ENCODE data around the gene ZDHHC1.

The ZDHHC1 gene

GRCh38 chr16:67456391-67457081 lies 40.3 kb upstream of the ZDHHC1 start:
- TF ChIP-seq, protein P1, sequence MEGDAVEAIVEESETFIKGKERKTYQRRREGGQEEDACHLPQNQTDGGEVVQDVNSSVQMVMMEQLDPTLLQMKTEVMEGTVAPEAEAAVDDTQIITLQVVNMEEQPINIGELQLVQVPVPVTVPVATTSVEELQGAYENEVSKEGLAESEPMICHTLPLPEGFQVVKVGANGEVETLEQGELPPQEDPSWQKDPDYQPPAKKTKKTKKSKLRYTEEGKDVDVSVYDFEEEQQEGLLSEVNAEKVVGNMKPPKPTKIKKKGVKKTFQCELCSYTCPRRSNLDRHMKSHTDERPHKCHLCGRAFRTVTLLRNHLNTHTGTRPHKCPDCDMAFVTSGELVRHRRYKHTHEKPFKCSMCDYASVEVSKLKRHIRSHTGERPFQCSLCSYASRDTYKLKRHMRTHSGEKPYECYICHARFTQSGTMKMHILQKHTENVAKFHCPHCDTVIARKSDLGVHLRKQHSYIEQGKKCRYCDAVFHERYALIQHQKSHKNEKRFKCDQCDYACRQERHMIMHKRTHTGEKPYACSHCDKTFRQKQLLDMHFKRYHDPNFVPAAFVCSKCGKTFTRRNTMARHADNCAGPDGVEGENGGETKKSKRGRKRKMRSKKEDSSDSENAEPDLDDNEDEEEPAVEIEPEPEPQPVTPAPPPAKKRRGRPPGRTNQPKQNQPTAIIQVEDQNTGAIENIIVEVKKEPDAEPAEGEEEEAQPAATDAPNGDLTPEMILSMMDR (IDR thresholded peaks at IDR 0.05; ENCODE audit: control insufficient read depth, insufficient read depth, low read depth, low read length, missing control alignments): peak; percentile 66
- H3K4me3 ChIP-seq (ENCODE audit: control insufficient read depth, low read depth, low read length): no peak overlapping the region
- peak; percentile 17 for DNase-seq (ENCODE audit: low read depth)

- TF ChIP-seq, protein P1 (IDR thresholded peaks at IDR 0.05; ENCODE audit: control insufficient read depth, insufficient read depth, low read depth, low read length, missing control alignments): no peak
- no peak overlapping the region for H3K4me3 ChIP-seq (ENCODE audit: control insufficient read depth, low read depth, low read length)
- DNase-seq (ENCODE audit: low read depth): no peak
Measured at GRCh38 chr16:67454852-67455251, 38.6 kb upstream of the ZDHHC1 start.

DNA sequence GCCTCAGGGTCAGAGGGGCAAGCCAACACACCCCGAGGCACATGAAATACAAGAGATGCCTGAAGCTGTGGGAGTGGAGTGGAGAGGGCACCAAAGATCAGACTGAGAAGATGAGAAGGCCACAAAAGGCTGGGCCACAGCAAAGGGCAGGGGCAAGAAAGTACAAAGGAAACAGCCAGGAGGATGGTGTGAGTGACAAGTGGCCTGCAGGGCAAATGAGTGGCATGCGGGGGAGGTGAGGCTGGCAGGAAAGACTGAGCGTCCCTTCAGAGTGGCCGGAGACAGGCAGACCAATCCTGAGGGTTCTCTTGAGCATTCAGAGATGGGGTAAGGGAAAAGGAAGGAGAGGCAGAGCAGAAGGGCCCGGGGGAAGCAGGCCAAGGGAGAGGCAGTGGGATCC lies 37.8 kb upstream of the ZDHHC1 start:
- TF ChIP-seq, protein P1 (IDR thresholded peaks at IDR 0.05; ENCODE audit: control insufficient read depth, insufficient read depth, low read depth, low read length, missing control alignments): no peak
- DNase-seq (ENCODE audit: low read depth): no peak
- H3K4me3 ChIP-seq (ENCODE audit: control insufficient read depth, low read depth, low read length): no peak overlapping the region

DNA sequence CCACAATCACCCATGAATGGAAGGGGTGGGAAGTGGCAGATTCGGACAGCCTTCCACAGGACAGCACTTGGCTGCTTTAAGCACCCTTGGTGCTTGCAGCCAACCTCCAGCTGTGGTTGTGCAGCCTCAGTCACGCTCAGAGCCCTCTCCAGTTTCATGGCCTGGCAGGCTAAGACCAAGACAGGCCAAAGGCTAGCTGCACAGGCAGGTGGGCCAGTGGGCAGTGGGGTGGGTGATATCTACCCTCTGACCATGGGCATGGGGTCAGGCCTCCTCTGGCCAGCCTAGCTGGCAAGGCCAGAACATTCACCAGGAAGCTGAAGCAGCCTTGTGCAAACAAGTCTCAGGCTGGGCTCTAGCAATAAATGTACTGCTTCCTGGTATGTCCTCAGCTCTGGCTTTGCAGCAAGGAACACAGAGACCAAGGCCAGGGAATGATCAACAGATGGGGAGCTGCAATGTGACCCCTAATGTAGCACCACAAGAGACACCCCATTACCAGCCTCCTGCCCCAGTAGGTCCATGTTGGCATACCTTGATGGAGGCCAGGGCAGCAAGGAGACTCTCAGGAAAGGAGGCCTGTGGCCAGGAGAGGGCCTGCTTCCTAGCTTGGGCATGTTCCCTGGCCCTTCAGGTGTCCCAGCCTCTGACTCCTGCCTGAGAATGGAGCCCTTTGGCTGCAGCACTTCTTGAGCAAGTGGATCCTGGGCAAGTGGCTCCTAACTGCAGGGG lies 35.6 kb upstream of the ZDHHC1 start:
- DNase-seq (ENCODE audit: low read depth): no peak
- TF ChIP-seq, protein P1 (IDR thresholded peaks at IDR 0.05; ENCODE audit: control insufficient read depth, insufficient read depth, low read depth, low read length, missing control alignments): no peak
- H3K4me3 ChIP-seq (ENCODE audit: control insufficient read depth, low read depth, low read length): no peak overlapping the region

DNA sequence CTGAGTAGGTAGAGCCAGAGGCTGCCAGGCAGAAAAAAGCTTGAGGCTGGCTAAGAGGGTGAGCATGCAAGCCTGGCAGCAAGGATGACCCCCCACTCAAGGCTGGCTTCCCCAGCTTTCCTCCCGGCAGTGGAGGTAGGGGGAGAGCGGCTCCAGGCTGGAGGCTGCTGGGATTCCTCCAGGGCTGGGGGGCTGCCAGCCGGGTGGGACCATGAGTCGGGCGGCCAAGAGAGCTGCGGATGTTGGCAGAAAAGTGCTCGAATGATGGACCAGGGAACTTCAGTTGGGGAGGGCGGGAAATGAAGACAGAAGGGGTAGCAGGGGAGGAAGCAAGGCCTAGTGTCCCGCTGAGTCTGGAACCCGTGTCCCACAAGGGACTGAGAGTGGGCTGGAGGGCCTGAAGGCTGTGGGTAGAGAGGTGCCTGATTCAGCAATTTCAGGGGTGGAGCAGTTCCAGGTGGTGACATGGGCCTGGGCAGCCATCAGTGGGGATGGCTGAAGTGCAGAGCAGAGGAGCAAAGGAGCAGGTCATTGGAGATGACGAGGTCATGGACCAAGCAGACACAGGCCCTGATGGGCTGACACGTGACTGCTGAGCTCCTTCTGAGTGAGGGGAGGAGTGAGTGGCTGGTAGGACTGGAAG lies 34.9 kb upstream of the ZDHHC1 start:
- TF ChIP-seq, protein P1 (IDR thresholded peaks at IDR 0.05; ENCODE audit: control insufficient read depth, insufficient read depth, low read depth, low read length, missing control alignments): no peak
- H3K4me3 ChIP-seq (ENCODE audit: control insufficient read depth, low read depth, low read length): no peak overlapping the region
- no peak for DNase-seq (ENCODE audit: low read depth)

GRCh38 chr16:67449739-67450138 lies 33.5 kb upstream of the ZDHHC1 start:
- TF ChIP-seq, protein P1 (IDR thresholded peaks at IDR 0.05; ENCODE audit: control insufficient read depth, insufficient read depth, low read depth, low read length, missing control alignments): no peak

More at GRCh38 chr16:67449739-67450138, 33.5 kb upstream of the ZDHHC1 start:
- no peak overlapping the region for H3K4me3 ChIP-seq (ENCODE audit: control insufficient read depth, low read depth, low read length)
- no peak for DNase-seq (ENCODE audit: low read depth)

Measured in AG09309 (cell line).